DOHH2 (cell line): ENCODE measurements around the gene NATD1.

ENCODE experiments used
- H3F3A ChIP-seq: fragments of 200-600 bp; sonication (generic), shearing (Covaris generic); 2 replicates; pipeline ENCODE4 v1.6.0; 2016; ENCODE audit warnings: antibody characterized with exemption, mild to moderate bottlenecking; ENCODE audit not compliant: control insufficient read depth, insufficient read depth
- H3K27ac ChIP-seq: fragments of 200-600 bp; sonication (generic); 2 replicates; pipeline ENCODE4 v1.5.1; 2014; ENCODE audit warnings: low read depth, mild to moderate bottlenecking, low read length, moderate library complexity
- H3K27me3 ChIP-seq: fragments of 200-600 bp; sonication (generic); 2 replicates; pipeline ENCODE4 v1.6.1; 2014; ENCODE audit warnings: mild to moderate bottlenecking, low read length, mixed read lengths; ENCODE audit not compliant: control insufficient read depth
- H3K36me3 ChIP-seq: fragments of 200-600 bp; sonication (generic); 2 replicates; pipeline ENCODE4 v1.6.1; 2014; ENCODE audit warnings: mild to moderate bottlenecking, low read length, moderate library complexity, mixed read lengths; ENCODE audit not compliant: control insufficient read depth
- H3K4me1 ChIP-seq: fragments of 200-600 bp; sonication (generic); 2 replicates; pipeline ENCODE4 v1.6.1; 2014; ENCODE audit warnings: mild to moderate bottlenecking, low read length, mixed read lengths; ENCODE audit not compliant: control insufficient read depth
- H3K4me2 ChIP-seq: fragments of 200-600 bp; sonication (generic); 2 replicates; pipeline ENCODE4 v1.6.0; 2014; ENCODE audit warnings: mild to moderate bottlenecking, low read length, moderate library complexity
- H3K4me3 ChIP-seq: fragments of 200-600 bp; sonication (generic); 2 replicates; pipeline ENCODE4 v1.5.1; 2014; ENCODE audit warnings: mild to moderate bottlenecking, low read length, mixed read lengths
- H3K79me2 ChIP-seq: fragments of 200-600 bp; sonication (generic); 2 replicates; pipeline ENCODE4 v1.6.1; 2014; ENCODE audit warnings: mild to moderate bottlenecking, low read length, mixed read lengths; ENCODE audit not compliant: control insufficient read depth
- H3K9me2 ChIP-seq: fragments of 200-600 bp; sonication (generic); replicated peaks from 2 replicates; pipeline ENCODE4 v1.6.1; 2014; ENCODE audit warnings: mild to moderate bottlenecking, low read length, mixed read lengths; ENCODE audit not compliant: control insufficient read depth
- H3K9me3 ChIP-seq: fragments of 200-600 bp; sonication (generic); 2 replicates; pipeline ENCODE4 v1.6.1; 2014; ENCODE audit warnings: antibody characterized with exemption, low read length, mixed read lengths; ENCODE audit not compliant: control insufficient read depth, insufficient read depth
- H4K20me1 ChIP-seq: fragments of 200-600 bp; sonication (generic); 2 replicates; pipeline ENCODE4 v1.6.0; 2014; ENCODE audit warnings: low read depth, mild to moderate bottlenecking, antibody characterized with exemption, low read length, moderate library complexity; ENCODE audit not compliant: control insufficient read depth, insufficient read depth
- CTCF ChIP-seq: fragments of 200-600 bp; sonication (generic); IDR thresholded peaks from one replicate; pipeline ENCODE4 v1.5.1; 2014; ENCODE audit warnings: antibody characterized with exemption, mild to moderate bottlenecking, low read depth, low read length; ENCODE audit not compliant: poor library complexity, severe bottlenecking
- EZH2phosphoT487 ChIP-seq: fragments of 200-600 bp; sonication (generic); IDR thresholded peaks from 2 replicates; pipeline ENCODE4 v1.6.1; 2017; ENCODE audit warnings: borderline replicate concordance, mild to moderate bottlenecking, antibody characterized with exemption, low read length, moderate library complexity, mixed read lengths

The NATD1 gene

GRCh38 chr17:21279198-21279535 lies 26.0 kb upstream of the NATD1 start:
- Histone ChIP-seq H3F3A (no peaks in the 10 kb centered on the region), H4K20me1 (no peaks in the 10 kb centered on the region), H3K9me3 (no peaks in the 10 kb centered on the region), H3K4me2 (no peak overlapping the region), H3K27ac (no peak overlapping the region), H3K36me3 (no peaks in the 10 kb centered on the region), H3K79me2 (no peaks in the 10 kb centered on the region), H3K9me2 (no peaks in the 10 kb centered on the region), H3K4me1 (peaks cover 39% of the 10 kb centered on the region), H3K4me3 (no peak overlapping the region), H3K27me3 (peaks cover 5% of the 10 kb centered on the region; the same call in 1 of the 2 replicates)
- TF ChIP-seq CTCF = no peak
- TF ChIP-seq EZH2phosphoT487 = no peak

DNA sequence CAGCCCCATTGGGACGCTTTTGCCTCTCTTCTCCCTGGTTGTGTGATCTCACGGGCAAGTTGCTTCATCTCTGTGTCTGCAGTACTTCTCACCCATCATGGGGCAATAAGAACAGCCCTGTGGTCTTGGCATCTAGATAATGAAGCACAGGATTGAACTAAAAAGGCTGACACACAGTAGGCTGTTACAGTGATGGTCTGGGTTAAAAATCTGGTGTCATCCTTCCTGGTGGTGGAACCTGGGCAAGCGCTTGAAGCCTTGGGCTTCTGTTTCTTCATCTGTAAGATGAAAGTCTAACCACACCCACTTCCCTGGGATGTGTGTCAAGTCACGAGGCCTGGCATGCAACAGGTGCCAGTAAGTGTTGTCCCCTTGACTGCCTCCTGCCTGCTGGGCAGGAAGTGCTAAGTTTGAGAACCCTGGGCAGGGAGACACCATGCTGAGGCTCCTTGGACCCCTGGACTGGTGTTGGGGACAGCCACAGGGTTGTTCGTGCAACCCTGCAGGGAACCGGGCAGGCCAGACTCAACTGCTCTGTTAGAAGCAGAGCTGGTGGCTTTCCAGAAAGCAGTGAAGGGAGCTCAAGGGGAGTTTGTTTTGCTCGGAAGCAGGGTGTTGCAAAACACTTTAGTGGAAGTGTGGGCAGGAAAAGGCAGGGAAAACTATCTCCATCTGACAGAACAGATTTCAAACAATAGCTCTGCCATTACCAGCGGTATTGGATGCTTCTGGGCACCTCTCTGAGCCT lies 25.4 kb upstream of the NATD1 start:
- H3K36me3 ChIP-seq = no peaks in the 10 kb centered on the region
- H3K79me2 ChIP-seq = no peaks in the 10 kb centered on the region
- no peak overlapping the region for H3K4me2 ChIP-seq
- H4K20me1 ChIP-seq = no peaks in the 10 kb centered on the region
- TF ChIP-seq CTCF = no peak
- TF ChIP-seq EZH2phosphoT487 = no peak
- no peak overlapping the region for H3K27ac ChIP-seq
- H3K9me3 ChIP-seq = no peaks in the 10 kb centered on the region
- no peak overlapping the region for H3K4me3 ChIP-seq
- no peaks in the 10 kb centered on the region for H3K9me2 ChIP-seq
- peaks cover 5% of the 10 kb centered on the region; the same call in 1 of the 2 replicates for H3K27me3 ChIP-seq
- peaks cover 33% of the 10 kb centered on the region for H3K4me1 ChIP-seq
- H3F3A ChIP-seq = no peaks in the 10 kb centered on the region

DNA sequence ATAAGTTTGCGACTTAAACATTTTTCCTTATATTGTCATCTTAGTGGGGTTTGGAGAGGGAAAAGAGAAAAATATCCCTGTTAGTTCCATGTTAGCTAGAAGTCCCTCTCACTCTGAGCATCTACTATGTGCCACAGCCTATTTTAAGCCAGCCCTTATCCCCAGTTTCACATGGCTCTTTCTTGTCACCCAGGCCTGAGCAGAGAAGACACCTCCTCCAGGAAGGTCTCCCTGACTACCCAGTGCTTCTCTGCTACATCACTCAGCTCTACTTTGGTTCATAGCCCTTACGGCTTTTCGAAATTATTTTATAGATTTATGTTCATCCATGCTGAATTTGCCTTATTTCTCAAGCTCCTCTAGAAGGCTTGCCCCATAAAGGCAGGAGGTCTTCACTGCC lies 24.1 kb upstream of the NATD1 start:
- H3K4me1 ChIP-seq = peaks cover 31% of the 10 kb centered on the region
- TF ChIP-seq EZH2phosphoT487 (no peak), CTCF (no peak)
- H3K4me2 ChIP-seq = no peak overlapping the region
- H3K9me2 ChIP-seq = no peaks in the 10 kb centered on the region
- peaks cover 5% of the 10 kb centered on the region; the same call in 1 of the 2 replicates for H3K27me3 ChIP-seq
- no peaks in the 10 kb centered on the region for H4K20me1 ChIP-seq
- no peaks in the 10 kb centered on the region for H3K9me3 ChIP-seq
- H3K36me3 ChIP-seq = no peaks in the 10 kb centered on the region
- no peaks in the 10 kb centered on the region for H3F3A ChIP-seq
- H3K27ac ChIP-seq = no peak overlapping the region
- no peaks in the 10 kb centered on the region for H3K79me2 ChIP-seq
- H3K4me3 ChIP-seq = no peak overlapping the region
